ENCODE data around the gene DISC1. TPM values are rescaled to one million over a fixed set of nuclear protein-coding genes. Genes with fewer than 3 reads are reported as not detected.

DISC1 gene
- total and polyA plus RNA-seq, 2 donors (not counting 3 experiments of a cell fraction or from before 2014, with no cell fraction given): 3.3 to 14.7 TPM

GRCh38 chr1:231838521-231838920, 211.9 kb downstream of the DISC1 start:
- CTCF ChIA-PET: interaction anchor here (1.3 kb wide), 1 partner anchor 82 kb away, joined by 3 read pairs; no protein-coding TSS in a partner anchor
- no peaks in the 10 kb centered on the region for H3K36me3 ChIP-seq (ENCODE audit: control insufficient read depth in 2 of 2, extremely low read depth in 1 of 2, insufficient read depth in 2 of 2, low read length in 2 of 2)
- no peaks in the 10 kb centered on the region for H4K20me1 ChIP-seq (replicated peaks; ENCODE audit: control insufficient read depth, extremely low read depth, insufficient read depth, low read length)
- no peaks in the 10 kb centered on the region for H3K9me3 ChIP-seq (replicated peaks; ENCODE audit: control insufficient read depth, insufficient read depth, low read length)
- intact Hi-C loops (cut with micrococcal nuclease): no loop called here
- H3K27ac ChIP-seq (ENCODE audit: insufficient read depth, low read depth, low read length): no peak overlapping the region
- no peak overlapping the region for H3K9ac ChIP-seq (replicated peaks; ENCODE audit: extremely low read depth, insufficient read depth, low read length)
- TF ChIP-seq JUN (IDR thresholded peaks at IDR 0.05; ENCODE audit: borderline replicate concordance, insufficient read depth, insufficient read length, low read depth): no peak
- TF ChIP-seq MYC (IDR thresholded peaks at IDR 0.05; ENCODE audit: low read depth, low read length): no peak
- TF ChIP-seq, protein P1, sequence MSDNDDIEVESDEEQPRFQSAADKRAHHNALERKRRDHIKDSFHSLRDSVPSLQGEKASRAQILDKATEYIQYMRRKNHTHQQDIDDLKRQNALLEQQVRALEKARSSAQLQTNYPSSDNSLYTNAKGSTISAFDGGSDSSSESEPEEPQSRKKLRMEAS (IDR thresholded peaks at IDR 0.05; ENCODE audit: insufficient read depth, insufficient read length): no peak
- no peak for TF ChIP-seq FOS (IDR thresholded peaks at IDR 0.05; ENCODE audit: borderline replicate concordance, insufficient read depth, low read length)
- BruUV-seq (replicated peaks): no TSS peak
- dilution Hi-C loops (cut with MboI; ENCODE audit: extremely low pct_ligation_motif_present, low sequenced_read_pairs): no loop called here
- peaks cover 2% of the 10 kb centered on the region for H3K4me1 ChIP-seq (ENCODE audit: control insufficient read depth, extremely low read depth, insufficient read depth, low read length)
- POLR2A ChIA-PET: no interaction called here
- H3K79me2 ChIP-seq (ENCODE audit: control insufficient read depth, insufficient read depth, low read length): no peaks in the 10 kb centered on the region
- no peak overlapping the region for H3K4me2 ChIP-seq (ENCODE audit: insufficient read depth, low read length)
- FAIRE-seq: no peak
- DNase-seq (ENCODE audit: low read depth, low spot score): no peak
- no peak overlapping the region for H3K4me3 ChIP-seq (replicated peaks in 1 of 3; ENCODE audit: insufficient read depth in 1 of 3, low read depth in 1 of 3, low read length in 3 of 3)
- H2AFZ ChIP-seq (ENCODE audit: low read depth, low read length): no peak overlapping the region
- no peaks in the 10 kb centered on the region for H3K27me3 ChIP-seq (ENCODE audit: control insufficient read depth in 2 of 2, insufficient read depth in 2 of 2, low read length in 2 of 2)
- no peaks in the 10 kb centered on the region for H3K9me1 ChIP-seq (replicated peaks; ENCODE audit: control insufficient read depth, extremely low read depth, insufficient read depth, low read length)

DNA sequence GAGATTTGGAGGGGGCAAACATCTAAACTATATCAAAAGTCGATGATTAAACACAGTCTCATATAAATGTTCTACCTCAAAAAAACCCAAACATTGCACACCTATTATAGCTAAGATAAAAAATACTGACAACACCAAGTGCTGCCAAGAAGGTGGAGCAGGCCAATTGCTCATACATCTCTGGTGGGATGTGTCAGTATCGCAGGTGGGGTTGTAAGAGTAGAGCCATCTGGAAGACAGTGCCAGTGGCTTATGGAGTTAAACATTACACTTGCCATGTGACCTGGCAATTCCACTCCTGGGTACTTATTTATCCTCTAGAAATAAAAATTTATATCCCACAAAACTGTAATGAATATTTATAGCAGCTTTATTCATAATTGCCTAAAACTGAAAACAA, 213.4 kb downstream of the DISC1 start:
- no peak for DNase-seq (ENCODE audit: low read depth, low spot score)
- Histone ChIP-seq H4K20me1 (replicated peaks; ENCODE audit: control insufficient read depth, extremely low read depth, insufficient read depth, low read length) (no peaks in the 10 kb centered on the region), H3K9me1 (replicated peaks; ENCODE audit: control insufficient read depth, extremely low read depth, insufficient read depth, low read length) (no peaks in the 10 kb centered on the region), H2AFZ (ENCODE audit: low read depth, low read length) (no peak overlapping the region), H3K4me2 (ENCODE audit: insufficient read depth, low read length) (no peak overlapping the region), H3K9ac (replicated peaks; ENCODE audit: extremely low read depth, insufficient read depth, low read length) (no peak overlapping the region), H3K4me1 (ENCODE audit: control insufficient read depth, extremely low read depth, insufficient read depth, low read length) (peaks cover 4% of the 10 kb centered on the region), H3K27ac (ENCODE audit: insufficient read depth, low read depth, low read length) (no peak overlapping the region), H3K9me3 (replicated peaks; ENCODE audit: control insufficient read depth, insufficient read depth, low read length) (no peaks in the 10 kb centered on the region), H3K27me3 (ENCODE audit: control insufficient read depth in 2 of 2, insufficient read depth in 2 of 2, low read length in 2 of 2) (no peaks in the 10 kb centered on the region), H3K79me2 (ENCODE audit: control insufficient read depth, insufficient read depth, low read length) (no peaks in the 10 kb centered on the region), H3K4me3 (replicated peaks in 1 of 3; ENCODE audit: insufficient read depth in 1 of 3, low read depth in 1 of 3, low read length in 3 of 3) (no peak overlapping the region), H3K36me3 (ENCODE audit: control insufficient read depth in 2 of 2, extremely low read depth in 1 of 2, insufficient read depth in 2 of 2, low read length in 2 of 2) (no peaks in the 10 kb centered on the region)
- no peak for FAIRE-seq
- no TSS peak for BruUV-seq (replicated peaks)
- intact Hi-C loops (cut with micrococcal nuclease) (no loop called here), dilution Hi-C loops (cut with MboI; ENCODE audit: extremely low pct_ligation_motif_present, low sequenced_read_pairs) (no loop called here)
- ChIA-PET CTCF (interaction anchor here (2.1 kb wide), 1 partner anchor 84 kb away, joined by 8 read pairs; no protein-coding TSS in a partner anchor), POLR2A (no interaction called here)
- TF ChIP-seq EZH2 (IDR thresholded peaks at IDR 0.05; ENCODE audit: borderline replicate concordance, low read depth, low read length, severe bottlenecking): no peak
- TF ChIP-seq, protein P2, sequence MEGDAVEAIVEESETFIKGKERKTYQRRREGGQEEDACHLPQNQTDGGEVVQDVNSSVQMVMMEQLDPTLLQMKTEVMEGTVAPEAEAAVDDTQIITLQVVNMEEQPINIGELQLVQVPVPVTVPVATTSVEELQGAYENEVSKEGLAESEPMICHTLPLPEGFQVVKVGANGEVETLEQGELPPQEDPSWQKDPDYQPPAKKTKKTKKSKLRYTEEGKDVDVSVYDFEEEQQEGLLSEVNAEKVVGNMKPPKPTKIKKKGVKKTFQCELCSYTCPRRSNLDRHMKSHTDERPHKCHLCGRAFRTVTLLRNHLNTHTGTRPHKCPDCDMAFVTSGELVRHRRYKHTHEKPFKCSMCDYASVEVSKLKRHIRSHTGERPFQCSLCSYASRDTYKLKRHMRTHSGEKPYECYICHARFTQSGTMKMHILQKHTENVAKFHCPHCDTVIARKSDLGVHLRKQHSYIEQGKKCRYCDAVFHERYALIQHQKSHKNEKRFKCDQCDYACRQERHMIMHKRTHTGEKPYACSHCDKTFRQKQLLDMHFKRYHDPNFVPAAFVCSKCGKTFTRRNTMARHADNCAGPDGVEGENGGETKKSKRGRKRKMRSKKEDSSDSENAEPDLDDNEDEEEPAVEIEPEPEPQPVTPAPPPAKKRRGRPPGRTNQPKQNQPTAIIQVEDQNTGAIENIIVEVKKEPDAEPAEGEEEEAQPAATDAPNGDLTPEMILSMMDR (IDR thresholded peaks at IDR 0.05; ENCODE audit: extremely low read depth in 1 of 2, insufficient read depth in 1 of 2, low read depth in 1 of 2, low read length in 2 of 2): no peak
- no peak for TF ChIP-seq GATA2 (IDR thresholded peaks at IDR 0.05; ENCODE audit: insufficient read depth, insufficient read length, low read depth, low read length)
- no peak for TF ChIP-seq MYC (IDR thresholded peaks at IDR 0.05; ENCODE audit: low read depth, low read length)
- TF ChIP-seq POLR2A (IDR thresholded peaks at IDR 0.05; ENCODE audit: low read depth, low read length): no peak
- TF ChIP-seq POLR2AphosphoS5 (IDR thresholded peaks at IDR 0.05; ENCODE audit: insufficient read depth, low read depth, low read length): no peak
- TF ChIP-seq, protein P1 (IDR thresholded peaks at IDR 0.05; ENCODE audit: insufficient read depth, insufficient read length): no peak
- TF ChIP-seq JUN (IDR thresholded peaks at IDR 0.05; ENCODE audit: borderline replicate concordance, insufficient read depth, insufficient read length, low read depth): no peak
- TF ChIP-seq FOS (IDR thresholded peaks at IDR 0.05; ENCODE audit: borderline replicate concordance, insufficient read depth, low read length): no peak
